ENCODE data around the gene SLC35E1. TPM values are rescaled to one million over a fixed set of nuclear protein-coding genes. Genes with fewer than 3 reads are reported as not detected.

Gene SLC35E1
- total and polyA plus RNA-seq, 2 donors (not counting 3 experiments of a cell fraction or from before 2014, with no cell fraction given): 36.0 to 37.5 TPM

DNA sequence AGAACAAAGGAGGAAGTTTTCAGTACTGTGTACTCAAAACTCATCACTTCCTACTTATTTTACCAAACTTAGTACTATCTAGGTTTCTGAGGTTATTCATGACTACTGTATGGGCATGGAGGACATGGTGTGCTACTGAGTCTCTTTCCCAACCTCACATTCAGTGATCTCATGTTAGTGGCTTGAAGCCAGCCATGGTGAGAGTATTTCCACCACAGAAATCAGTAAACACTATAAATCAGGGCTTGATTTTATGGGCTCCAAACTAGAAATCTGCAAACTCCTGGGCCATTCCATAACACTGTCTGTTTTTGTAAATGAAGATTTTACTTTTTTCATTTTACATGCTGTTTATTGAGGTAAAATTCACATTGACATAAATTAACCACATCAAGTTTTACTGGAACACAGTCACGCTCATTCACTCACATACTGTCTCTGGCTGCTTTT, 36.1 kb upstream of the SLC35E1 start:
- Histone ChIP-seq H4K20me1 (replicated peaks; ENCODE audit: control insufficient read depth, extremely low read depth, insufficient read depth, low read length) (peaks cover 4% of the 10 kb centered on the region), H3K9ac (replicated peaks; ENCODE audit: extremely low read depth, insufficient read depth, low read length) (no peak overlapping the region), H3K27ac (ENCODE audit: insufficient read depth, low read depth, low read length) (no peak overlapping the region), H3K27me3 (ENCODE audit: control insufficient read depth in 2 of 2, insufficient read depth in 2 of 2, low read length in 2 of 2) (no peaks in the 10 kb centered on the region), H3K9me1 (replicated peaks; ENCODE audit: control insufficient read depth, extremely low read depth, insufficient read depth, low read length) (no peaks in the 10 kb centered on the region), H3K9me3 (replicated peaks; ENCODE audit: control insufficient read depth, insufficient read depth, low read length) (no peaks in the 10 kb centered on the region), H3K4me3 (replicated peaks in 1 of 3; ENCODE audit: insufficient read depth in 1 of 3, low read depth in 1 of 3, low read length in 3 of 3) (no peak overlapping the region), H3K4me2 (ENCODE audit: insufficient read depth, low read length) (no peak overlapping the region), H2AFZ (ENCODE audit: low read depth, low read length) (no peak overlapping the region), H3K36me3 (ENCODE audit: control insufficient read depth in 2 of 2, extremely low read depth in 1 of 2, insufficient read depth in 2 of 2, low read length in 2 of 2) (no peaks in the 10 kb centered on the region), H3K79me2 (ENCODE audit: control insufficient read depth, insufficient read depth, low read length) (peaks cover 89% of the 10 kb centered on the region), H3K4me1 (ENCODE audit: control insufficient read depth, extremely low read depth, insufficient read depth, low read length) (peaks cover 4% of the 10 kb centered on the region)
- POLR2A ChIA-PET: no interaction called here
- TF ChIP-seq MAX (IDR thresholded peaks at IDR 0.05; ENCODE audit: insufficient read depth, insufficient read length) (no peak), POLR2A (IDR thresholded peaks at IDR 0.05; ENCODE audit: low read depth, low read length) (no peak), EZH2 (IDR thresholded peaks at IDR 0.05; ENCODE audit: borderline replicate concordance, low read depth, low read length, severe bottlenecking) (no peak), FOS (IDR thresholded peaks at IDR 0.05; ENCODE audit: borderline replicate concordance, insufficient read depth, low read length) (no peak), MYC (IDR thresholded peaks at IDR 0.05; ENCODE audit: low read depth, low read length) (no peak), JUN (IDR thresholded peaks at IDR 0.05; ENCODE audit: borderline replicate concordance, insufficient read depth, insufficient read length, low read depth) (no peak), GATA2 (IDR thresholded peaks at IDR 0.05; ENCODE audit: insufficient read depth, insufficient read length, low read depth, low read length) (no peak), POLR2AphosphoS5 (IDR thresholded peaks at IDR 0.05; ENCODE audit: insufficient read depth, low read depth, low read length) (no peak)
- TF ChIP-seq, protein P1, sequence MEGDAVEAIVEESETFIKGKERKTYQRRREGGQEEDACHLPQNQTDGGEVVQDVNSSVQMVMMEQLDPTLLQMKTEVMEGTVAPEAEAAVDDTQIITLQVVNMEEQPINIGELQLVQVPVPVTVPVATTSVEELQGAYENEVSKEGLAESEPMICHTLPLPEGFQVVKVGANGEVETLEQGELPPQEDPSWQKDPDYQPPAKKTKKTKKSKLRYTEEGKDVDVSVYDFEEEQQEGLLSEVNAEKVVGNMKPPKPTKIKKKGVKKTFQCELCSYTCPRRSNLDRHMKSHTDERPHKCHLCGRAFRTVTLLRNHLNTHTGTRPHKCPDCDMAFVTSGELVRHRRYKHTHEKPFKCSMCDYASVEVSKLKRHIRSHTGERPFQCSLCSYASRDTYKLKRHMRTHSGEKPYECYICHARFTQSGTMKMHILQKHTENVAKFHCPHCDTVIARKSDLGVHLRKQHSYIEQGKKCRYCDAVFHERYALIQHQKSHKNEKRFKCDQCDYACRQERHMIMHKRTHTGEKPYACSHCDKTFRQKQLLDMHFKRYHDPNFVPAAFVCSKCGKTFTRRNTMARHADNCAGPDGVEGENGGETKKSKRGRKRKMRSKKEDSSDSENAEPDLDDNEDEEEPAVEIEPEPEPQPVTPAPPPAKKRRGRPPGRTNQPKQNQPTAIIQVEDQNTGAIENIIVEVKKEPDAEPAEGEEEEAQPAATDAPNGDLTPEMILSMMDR (IDR thresholded peaks at IDR 0.05; ENCODE audit: extremely low read depth in 1 of 2, insufficient read depth in 1 of 2, low read depth in 1 of 2, low read length in 2 of 2): no peak
- CTCF ChIA-PET: interaction anchor here (2.0 kb wide), 1 partner anchor 20 kb away, joined by 6 read pairs; no protein-coding TSS in a partner anchor
- BruUV-seq (replicated peaks): no TSS peak
- dilution Hi-C loops (cut with MboI; ENCODE audit: extremely low pct_ligation_motif_present, low sequenced_read_pairs): no loop called here
- DNase-seq (ENCODE audit: low read depth, low spot score): peak; percentile 75
- peak; percentile 59 for FAIRE-seq
- intact Hi-C loops (cut with micrococcal nuclease): no loop called here

All from endothelial cell of umbilical vein (primary cell).